Measurements from ENCODE around the gene SLC17A5.
"Not testable (repeated sequence)": the region's sequence is repeated elsewhere in the genome, so short reads cannot be mapped to it uniquely, and the experiment has no call there.

SLC17A5 gene

DNA sequence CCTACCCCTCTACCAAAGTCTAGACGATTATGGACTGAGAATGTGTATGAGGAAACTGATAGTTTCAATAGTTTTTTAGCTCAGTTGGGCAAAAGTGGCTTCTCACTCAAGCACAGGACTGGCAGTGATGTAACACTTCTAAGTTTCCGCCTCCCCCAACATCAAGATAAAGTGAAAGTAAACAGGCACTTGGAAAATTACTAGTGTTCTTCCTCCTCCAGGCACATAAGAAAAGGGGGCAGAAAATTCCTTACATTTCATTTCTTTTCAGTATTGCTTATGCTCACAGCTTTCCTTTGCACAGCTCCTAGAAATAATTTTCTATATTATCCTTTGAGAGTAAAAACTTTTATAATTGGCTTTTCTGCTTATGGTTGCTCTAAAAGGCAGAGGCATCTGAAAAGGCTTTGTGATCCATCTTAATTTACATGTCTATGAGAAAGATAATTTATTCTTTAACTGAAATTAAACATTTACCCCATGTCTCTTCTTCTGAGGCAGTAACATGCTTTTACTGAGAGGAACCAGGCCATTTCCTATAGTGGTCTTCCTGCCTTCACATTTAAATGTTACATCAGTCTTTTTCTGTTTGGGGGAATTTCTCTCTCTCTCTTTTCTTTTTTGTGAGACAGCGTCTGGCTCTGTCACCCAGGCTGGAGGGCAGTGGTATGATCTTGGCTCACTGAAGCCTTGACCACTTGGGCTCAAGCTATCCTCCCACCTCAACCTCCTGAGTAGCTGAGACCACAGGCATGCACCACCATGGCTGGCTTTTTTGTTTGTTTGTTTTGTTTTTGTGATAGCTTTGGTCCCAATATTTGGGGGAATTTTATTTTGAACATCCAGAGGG is 68.0 kb downstream of the SLC17A5 start:
- Histone ChIP-seq H3K27ac (peak overlapping the region; percentile 80 to 93 (median 85)), H3K27me3 (no peaks in the 10 kb centered on the region), H3K9ac (peak overlapping the region; percentile 60 to 81 (median 75)), H3K36me3 (no peaks in the 10 kb centered on the region), H4K20me1 (no peaks in the 10 kb centered on the region), H3K4me1 (peaks cover 18 to 77% (median 24%) of the 10 kb centered on the region in 10 experiments), H3K4me2 (peak overlapping the region; percentile 71 to 94 (median 80)), H3K9me3 (replicated peaks in 1 of 11) (peaks cover 0 to 11% (median 9%) of the 10 kb centered on the region in 11 experiments; a peak in 16 of 22 replicates), H3K4me3 (peak overlapping the region; percentile 21 to 50 (median 38); a peak in 12 of 20 replicates)
- peak in 8 of 11 experiments; percentile 24 to 74 (median 55); a peak in 9 of 22 replicates for TF ChIP-seq Cebpa-rat (IDR thresholded peaks at IDR 0.05)

GRCh38 chr6:73581293-73581692 is 72.5 kb downstream of the SLC17A5 start:
- Histone ChIP-seq H3K4me1 (peaks cover 21 to 89% (median 38%) of the 10 kb centered on the region in 10 experiments), H4K20me1 (no peaks in the 10 kb centered on the region), H3K9me3 (replicated peaks in 1 of 11) (peaks cover 6 to 19% (median 17%) of the 10 kb centered on the region in 11 experiments; a peak in 21 of 22 replicates), H3K36me3 (no peaks in the 10 kb centered on the region), H3K9ac (peak overlapping the region in 7 of 11 experiments; percentile 48 to 92 (median 78); a peak in 11 of 22 replicates), H3K27me3 (no peaks in the 10 kb centered on the region), H3K27ac (peak overlapping the region; percentile 46 to 99 (median 80); a peak in 20 of 22 replicates), H3K4me2 (peak overlapping the region in 6 of 11 experiments; percentile 17 to 99 (median 82); a peak in 10 of 22 replicates), H3K4me3 (no peak overlapping the region)
- no peak for TF ChIP-seq Cebpa-rat (IDR thresholded peaks at IDR 0.05)

DNA sequence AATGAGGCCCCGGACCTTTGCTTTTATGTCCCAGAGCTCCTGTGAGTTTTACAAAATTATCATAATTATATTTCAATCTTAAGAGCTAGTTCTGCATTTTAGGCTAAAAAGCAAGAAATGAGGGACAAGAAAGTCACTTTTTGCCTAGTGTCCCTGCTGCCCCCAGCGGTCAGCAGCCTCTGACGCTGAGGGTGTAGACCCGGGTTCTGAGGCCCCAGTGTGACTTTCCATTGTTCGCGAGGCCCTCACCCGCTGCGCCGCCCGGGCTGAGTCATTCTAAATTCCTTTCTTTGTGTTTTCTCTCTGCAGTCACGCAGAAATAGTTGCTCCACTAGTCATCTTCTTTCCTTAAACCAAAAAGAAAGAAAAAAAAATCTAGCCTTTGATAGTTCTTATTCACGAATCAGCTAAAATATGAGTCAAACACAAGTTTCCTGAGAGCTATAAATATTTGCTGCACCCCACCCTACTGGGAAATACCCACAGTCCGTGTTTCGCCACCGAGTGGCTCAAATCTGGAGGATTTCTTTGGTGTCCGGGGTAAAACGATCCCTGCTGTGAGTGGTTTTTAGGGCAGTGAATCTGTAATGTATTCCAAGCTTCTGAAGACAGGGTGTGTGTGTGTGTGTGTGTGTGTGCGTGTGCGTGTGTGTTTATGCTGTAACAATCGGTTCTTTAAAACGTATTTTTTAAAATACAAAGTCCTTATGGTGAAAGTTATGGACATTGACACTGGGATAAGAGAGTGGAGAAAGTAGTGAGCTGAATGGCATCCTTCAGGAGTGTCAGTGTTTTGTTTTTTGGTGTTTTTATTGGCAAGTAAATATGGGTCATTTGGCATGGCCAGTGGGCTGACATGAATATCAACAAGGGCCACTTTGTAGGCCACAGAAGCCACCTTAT is 73.3 kb downstream of the SLC17A5 start:
- Histone ChIP-seq H3K27ac (peak overlapping the region; percentile 46 to 99 (median 80); a peak in 21 of 22 replicates), H3K4me3 (peak overlapping the region in 3 of 10 experiments; percentile 8 to 17 (median 11); a peak in 3 of 20 replicates), H3K9ac (peak overlapping the region in 10 of 11 experiments; percentile 35 to 92 (median 70); a peak in 17 of 22 replicates), H4K20me1 (no peaks in the 10 kb centered on the region), H3K36me3 (no peaks in the 10 kb centered on the region), H3K4me2 (peak overlapping the region in 9 of 11 experiments; percentile 17 to 99 (median 74); a peak in 17 of 22 replicates), H3K27me3 (no peaks in the 10 kb centered on the region), H3K9me3 (replicated peaks in 1 of 11) (peaks cover 14 to 27% (median 25%) of the 10 kb centered on the region in 11 experiments), H3K4me1 (peaks cover 13 to 83% (median 31%) of the 10 kb centered on the region in 10 experiments)
- peak in 7 of 11 experiments; percentile 20 to 70 (median 47); a peak in 6 of 22 replicates for TF ChIP-seq Cebpa-rat (IDR thresholded peaks at IDR 0.05)

DNA sequence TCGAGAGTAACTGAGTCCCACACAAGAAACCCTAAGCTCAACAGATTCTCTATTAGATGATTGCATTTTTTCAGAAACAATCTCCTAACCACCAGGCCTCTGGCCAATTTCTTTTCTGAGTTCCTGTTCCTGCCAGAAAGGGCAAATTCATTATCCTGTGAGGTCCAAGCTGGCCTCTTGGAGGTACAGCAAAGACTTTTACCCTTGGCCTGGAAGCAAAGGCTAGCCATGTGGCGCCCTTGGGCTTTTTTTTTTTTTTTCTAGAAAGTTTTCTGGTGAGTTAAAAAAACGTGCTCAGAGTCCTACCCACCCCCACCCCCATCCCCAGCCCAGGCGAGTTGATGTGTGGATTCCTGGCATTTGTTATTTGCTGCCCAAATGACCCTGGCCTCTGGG is 73.9 kb downstream of the SLC17A5 start:
- Histone ChIP-seq H3K4me3 (peak overlapping the region in 3 of 10 experiments; percentile 8 to 13 (median 11); a peak in 3 of 20 replicates), H3K9ac (peak overlapping the region in 10 of 11 experiments; percentile 35 to 92 (median 70); a peak in 17 of 22 replicates), H3K4me1 (peaks cover 7 to 77% (median 25%) of the 10 kb centered on the region in 10 experiments; a peak in 19 of 20 replicates), H3K36me3 (no peaks in the 10 kb centered on the region), H3K27ac (peak overlapping the region; percentile 28 to 99 (median 80); a peak in 20 of 22 replicates), H3K27me3 (no peaks in the 10 kb centered on the region), H4K20me1 (no peaks in the 10 kb centered on the region), H3K4me2 (peak overlapping the region in 10 of 11 experiments; percentile 17 to 99 (median 63); a peak in 18 of 22 replicates), H3K9me3 (replicated peaks in 1 of 11) (peaks cover 17 to 33% (median 31%) of the 10 kb centered on the region in 11 experiments)
- TF ChIP-seq Cebpa-rat (IDR thresholded peaks at IDR 0.05) = no peak

DNA sequence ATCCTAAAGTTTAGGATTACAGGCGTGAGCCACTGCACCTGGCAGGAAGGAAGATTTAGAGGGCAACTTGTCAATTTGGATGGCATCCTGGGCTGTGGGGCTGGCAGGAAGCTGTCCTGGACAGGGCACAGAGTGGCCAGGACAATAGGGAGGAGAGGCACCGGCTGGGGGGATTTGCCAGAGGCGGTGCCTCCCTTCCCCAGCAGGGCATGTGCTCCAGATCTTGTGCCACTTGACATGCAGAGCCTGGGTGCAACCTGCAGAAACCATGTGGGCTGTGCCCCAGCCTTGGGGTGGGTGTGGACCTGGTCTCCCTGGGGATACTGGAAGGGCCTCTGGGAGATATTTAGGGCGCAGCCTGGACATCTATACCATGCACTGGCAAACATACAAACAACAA is 74.4 kb downstream of the SLC17A5 start:
- Histone ChIP-seq H3K4me3 (peak overlapping the region in 3 of 10 experiments; percentile 13 to 27 (median 21); a peak in 3 of 20 replicates), H3K4me2 (peak overlapping the region in 10 of 11 experiments; percentile 17 to 99 (median 58); a peak in 16 of 22 replicates), H3K9me3 (replicated peaks in 1 of 11) (peaks cover 17 to 38% (median 36%) of the 10 kb centered on the region in 11 experiments), H3K27me3 (no peaks in the 10 kb centered on the region), H3K4me1 (peaks cover 6 to 73% (median 23%) of the 10 kb centered on the region in 10 experiments; a peak in 19 of 20 replicates), H3K9ac (peak overlapping the region in 5 of 11 experiments; percentile 75 to 92 (median 86); a peak in 9 of 22 replicates), H3K27ac (peak overlapping the region; percentile 28 to 99 (median 80); a peak in 18 of 22 replicates), H4K20me1 (no peaks in the 10 kb centered on the region), H3K36me3 (no peaks in the 10 kb centered on the region)
- no peak for TF ChIP-seq Cebpa-rat (IDR thresholded peaks at IDR 0.05)

GRCh38 chr6:73577676-73578075 is 76.1 kb downstream of the SLC17A5 start:
- no peak overlapping the region for H3K4me3 ChIP-seq
- H3K27ac ChIP-seq = peak overlapping the region in 4 of 11 experiments; percentile 4 to 99 (median 52); a peak in 6 of 22 replicates
- peaks cover 6 to 56% (median 23%) of the 10 kb centered on the region in 10 experiments; a peak in 19 of 20 replicates for H3K4me1 ChIP-seq
- H3K36me3 ChIP-seq = no peaks in the 10 kb centered on the region
- H3K27me3 ChIP-seq = no peaks in the 10 kb centered on the region
- H3K9ac ChIP-seq = peak overlapping the region in 3 of 11 experiments; percentile 5 to 46 (median 18); a peak in 3 of 22 replicates
- H4K20me1 ChIP-seq = no peaks in the 10 kb centered on the region
- H3K9me3 ChIP-seq (replicated peaks in 1 of 11) = peaks cover 17 to 54% (median 52%) of the 10 kb centered on the region in 11 experiments
- H3K4me2 ChIP-seq = peak overlapping the region in 3 of 11 experiments; percentile 88 to 99 (median 97); a peak in 6 of 22 replicates
- no peak for TF ChIP-seq Cebpa-rat (IDR thresholded peaks at IDR 0.05)

DNA sequence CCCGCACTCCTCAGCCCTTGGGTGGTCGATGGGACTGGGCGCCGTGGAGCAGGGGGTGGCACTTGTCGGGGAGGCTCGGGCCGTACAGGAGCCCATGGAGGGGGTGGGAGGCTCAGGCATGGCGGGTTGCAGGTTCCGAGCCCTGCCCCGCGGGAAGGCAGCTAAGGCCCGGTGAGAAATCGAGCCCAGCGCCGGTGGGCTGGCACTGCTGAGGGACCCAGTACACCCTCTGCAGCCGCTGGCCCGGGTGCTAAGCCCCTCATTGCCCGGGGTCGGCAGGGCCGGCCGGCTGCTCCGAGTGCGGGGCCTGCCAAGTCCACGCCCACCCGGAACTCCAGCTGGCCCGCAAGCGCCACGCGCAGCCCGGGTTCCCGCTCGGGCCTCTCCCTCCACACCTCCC is 81.3 kb downstream of the SLC17A5 start:
- H3K27ac ChIP-seq, H3K4me3 ChIP-seq, H3K9ac ChIP-seq, H3K27me3 ChIP-seq, H4K20me1 ChIP-seq, H3K36me3 ChIP-seq, H3K4me2 ChIP-seq: not testable (repeated sequence)
- Histone ChIP-seq H3K9me3 (replicated peaks in 1 of 11) (peaks cover 17 to 57% (median 51%) of the 10 kb centered on the region in 11 experiments), H3K4me1 (peaks cover 0 to 14% (median 0%) of the 10 kb centered on the region in 10 experiments; a peak in 7 of 20 replicates)

DNA sequence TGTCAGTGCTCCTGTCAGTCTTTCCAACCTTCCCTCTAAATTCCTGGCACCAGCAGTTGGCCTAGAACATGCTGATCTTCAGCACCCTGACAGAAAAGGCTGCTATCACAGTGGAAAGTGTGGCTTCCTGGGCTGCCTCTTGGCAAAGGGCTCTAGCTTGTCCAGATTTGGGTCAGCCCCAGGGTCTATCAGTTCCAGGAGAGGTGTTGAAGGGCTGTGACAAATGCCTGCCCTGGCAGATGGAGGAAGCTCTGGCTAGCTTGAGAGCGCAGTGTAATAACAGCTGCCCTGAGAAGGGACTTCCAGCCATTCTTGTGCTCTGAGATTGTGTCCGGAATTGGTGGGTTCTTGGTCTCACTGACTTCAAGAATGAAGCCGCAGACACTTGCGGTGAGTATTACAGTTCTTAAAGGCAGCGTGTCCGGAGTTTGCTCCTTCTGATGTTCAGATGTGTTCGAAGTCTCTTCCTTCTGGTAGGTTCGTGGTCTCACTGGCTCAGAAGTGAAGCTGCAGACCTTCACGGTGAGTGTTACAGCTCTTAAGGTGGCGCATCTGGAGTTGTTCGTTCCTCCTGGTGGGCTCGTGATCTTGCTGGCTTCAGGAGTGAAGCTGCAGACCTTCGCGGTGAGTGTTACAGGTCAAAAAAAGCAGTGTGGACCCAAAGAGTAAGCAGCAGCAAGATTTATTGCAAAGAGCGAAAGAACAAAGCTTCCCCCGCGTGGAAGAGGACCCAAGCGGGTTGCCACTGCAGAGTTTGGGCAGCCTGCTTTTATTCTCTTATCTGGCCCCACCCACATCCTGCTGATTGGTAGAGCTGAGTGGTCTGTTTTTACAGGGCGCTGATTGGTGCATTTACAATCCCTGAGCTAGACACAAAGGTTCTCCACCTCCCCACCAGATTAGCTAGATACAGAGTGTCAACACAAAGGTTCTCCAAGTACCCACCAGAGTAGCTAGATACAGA is 82.3 kb downstream of the SLC17A5 start:
- H3K36me3 ChIP-seq, H3K9ac ChIP-seq, H4K20me1 ChIP-seq, H3K27ac ChIP-seq, H3K4me3 ChIP-seq, H3K4me2 ChIP-seq, H3K27me3 ChIP-seq: not testable (repeated sequence)
- Histone ChIP-seq H3K9me3 (replicated peaks in 1 of 11) (peaks cover 13 to 50% (median 44%) of the 10 kb centered on the region in 11 experiments), H3K4me1 (peaks cover 0 to 19% (median 3%) of the 10 kb centered on the region in 10 experiments; a peak in 9 of 20 replicates)

Data from BLaER1 treated with 17β-estradiol and CSF1 and Interleukin-3, amounts not matched to agents 10 nM and 100 nM (cell line).